Activated CD4-positive, alpha-beta T cell treated with anti-CD3 and anti-CD28 coated beads for 36 hours (primary cell): ENCODE results near the gene PTH2. TPM values are rescaled to one million over a fixed set of nuclear protein-coding genes. Genes with fewer than 3 reads are reported as not detected.
A peak's percentile ranks its signal among the peaks of the same experiment; 100 is the strongest.

Experiments used
- ATAC-seq: fragments of 200-7000 bp; cut with Tn5 transposase; one replicate; pipeline ENCODE4 v1.10.0; 2021; ENCODE audit warnings: mild to moderate bottlenecking, moderate library complexity
- CTCF ChIA-PET: fragments of 350-600 bp; sonication (Branson Sonifier 250); formaldehyde crosslinking; loops from one replicate; lab custom pipeline; 2021; ENCODE audit warnings: antibody characterized with exemption; lab: Charles Lee
- POLR2A ChIA-PET: fragments of 350-600 bp; sonication (Branson Sonifier 250); formaldehyde crosslinking; loops from one replicate; lab custom pipeline; 2021; ENCODE audit warnings: antibody characterized with exemption, inconsistent platforms; lab: Charles Lee
- DNase-seq: peaks from one replicate; pipeline ENCODE4 v3.0.0-alpha.2; 2020
- H3K27ac Mint-ChIP-seq: one replicate; pipeline ENCODE4 v1.8.0; 2021; ENCODE audit warnings: mixed read lengths
- H3K27me3 Mint-ChIP-seq: one replicate; pipeline ENCODE4 v1.8.0; 2021; ENCODE audit warnings: mixed read lengths
- H3K36me3 Mint-ChIP-seq: one replicate; pipeline ENCODE4 v1.8.0; 2021; ENCODE audit warnings: low read depth, mixed read lengths
- H3K4me1 Mint-ChIP-seq: one replicate; pipeline ENCODE4 v1.8.0; 2021; ENCODE audit warnings: mixed read lengths
- H3K4me3 Mint-ChIP-seq: one replicate; pipeline ENCODE4 v1.8.0; 2021; ENCODE audit warnings: mild to moderate bottlenecking, moderate library complexity, mixed read lengths
- H3K9me3 Mint-ChIP-seq: one replicate; pipeline ENCODE4 v1.8.0; 2021; ENCODE audit warnings: low read depth, mixed read lengths
- intact Hi-C, 2 experiments: fragments of 100-400 bp; cut with DNase I in 1 of 2; cut with micrococcal nuclease in 1 of 2; formaldehyde crosslinking; loops; one replicate each; pipeline versions ENCODE4 v1.14.2 to v1.15.1; 2022 to 2024; cut with DNase I, micrococcal nuclease
- total RNA-seq, 2 experiments: library from RNA; stranded (reverse); gene quantifications; one replicate each; pipeline ENCODE4 v1.2.3, GENCODE V29; 2021

The PTH2 gene
- total RNA-seq, 2 experiments from 2014 or later, result not detected

DNA sequence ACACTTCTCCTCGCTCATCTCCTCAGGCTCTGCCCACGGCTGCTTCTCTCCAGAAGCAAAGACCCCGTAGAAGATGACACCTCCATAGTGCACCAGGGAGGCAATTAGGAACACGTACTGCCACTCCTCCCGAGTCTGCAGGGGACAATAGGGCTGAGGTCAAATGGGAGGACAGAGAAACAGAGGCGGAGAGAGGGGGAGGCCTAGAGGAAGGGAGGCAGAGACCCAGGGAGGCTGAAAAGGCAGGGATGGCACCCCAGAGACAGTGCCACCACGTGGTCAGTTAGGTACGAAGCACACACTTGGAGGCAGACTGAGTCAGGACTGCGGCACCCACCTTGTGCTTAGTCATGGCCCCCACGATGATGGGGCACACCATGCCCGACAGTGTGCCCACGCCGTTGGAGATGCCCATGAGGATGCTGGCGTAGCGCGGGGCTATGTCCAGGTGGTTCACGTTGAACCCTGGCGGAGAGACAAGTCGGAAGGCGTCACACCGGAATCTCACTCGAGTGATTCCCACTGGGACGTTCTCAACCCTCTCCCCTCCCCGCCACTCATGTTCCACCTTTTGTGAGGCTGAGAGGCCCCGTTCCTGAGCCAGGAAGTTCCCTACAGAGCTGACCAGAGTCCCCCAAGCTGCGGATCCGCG, 7.6 kb upstream of the PTH2 start:
- peak; percentile 63 for ATAC-seq

DNA sequence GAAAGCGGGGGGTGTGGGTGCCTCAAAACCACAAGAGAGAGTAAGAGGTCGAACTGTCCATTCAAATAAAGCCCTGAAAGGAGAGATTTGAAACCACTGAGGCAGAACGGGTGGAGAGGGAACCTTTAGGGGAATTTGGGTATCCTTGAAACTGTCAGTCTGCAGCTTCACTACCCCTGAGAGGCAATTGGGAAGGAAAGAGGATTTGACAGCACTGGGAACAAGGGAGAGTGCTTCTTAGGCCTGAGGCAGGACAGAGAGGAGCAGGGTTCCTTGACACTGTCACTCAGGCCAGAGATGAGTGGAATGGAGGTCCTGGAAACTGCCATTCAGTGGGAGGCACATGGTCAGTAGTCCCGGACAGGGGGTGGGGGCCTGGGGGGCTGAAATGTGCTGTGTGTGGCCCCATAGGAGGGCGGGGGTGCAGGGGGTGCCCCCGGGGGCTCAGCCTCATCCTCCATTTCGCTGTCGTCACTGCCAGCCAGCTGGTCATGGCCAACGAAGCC, 7.0 kb upstream of the PTH2 start:
- H3K4me1 Mint-ChIP-seq, result peaks cover 34% of the 10 kb centered on the region
- intact Hi-C loops, result loop anchor here in 1 of 2 experiments (1.0 kb wide), 1 partner anchor 38 kb away; no protein-coding TSS in a partner anchor

More for the DNA sequence above, 7.6 kb upstream of the PTH2 start:
- DNase-seq, result peak; percentile 71
- ChIA-PET POLR2A (no interaction called here), CTCF (interaction anchor here (1.0 to 2.8 kb wide), 4 partner anchors 10 to 37 kb away, joined by 3 to 13 read pairs (median 4); no protein-coding TSS in a partner anchor)
- H3K9me3 Mint-ChIP-seq, result no peaks in the 10 kb centered on the region
- H3K4me1 Mint-ChIP-seq, result peaks cover 34% of the 10 kb centered on the region
- no peaks in the 10 kb centered on the region for H3K36me3 Mint-ChIP-seq
- H3K4me3 Mint-ChIP-seq, result no peak overlapping the region
- intact Hi-C loops, result loop anchor here in 1 of 2 experiments (1.0 kb wide), 1 partner anchor 39 kb away; no protein-coding TSS in a partner anchor
- H3K27ac Mint-ChIP-seq, result no peak overlapping the region
- H3K27me3 Mint-ChIP-seq, result peaks cover 76% of the 10 kb centered on the region

DNA sequence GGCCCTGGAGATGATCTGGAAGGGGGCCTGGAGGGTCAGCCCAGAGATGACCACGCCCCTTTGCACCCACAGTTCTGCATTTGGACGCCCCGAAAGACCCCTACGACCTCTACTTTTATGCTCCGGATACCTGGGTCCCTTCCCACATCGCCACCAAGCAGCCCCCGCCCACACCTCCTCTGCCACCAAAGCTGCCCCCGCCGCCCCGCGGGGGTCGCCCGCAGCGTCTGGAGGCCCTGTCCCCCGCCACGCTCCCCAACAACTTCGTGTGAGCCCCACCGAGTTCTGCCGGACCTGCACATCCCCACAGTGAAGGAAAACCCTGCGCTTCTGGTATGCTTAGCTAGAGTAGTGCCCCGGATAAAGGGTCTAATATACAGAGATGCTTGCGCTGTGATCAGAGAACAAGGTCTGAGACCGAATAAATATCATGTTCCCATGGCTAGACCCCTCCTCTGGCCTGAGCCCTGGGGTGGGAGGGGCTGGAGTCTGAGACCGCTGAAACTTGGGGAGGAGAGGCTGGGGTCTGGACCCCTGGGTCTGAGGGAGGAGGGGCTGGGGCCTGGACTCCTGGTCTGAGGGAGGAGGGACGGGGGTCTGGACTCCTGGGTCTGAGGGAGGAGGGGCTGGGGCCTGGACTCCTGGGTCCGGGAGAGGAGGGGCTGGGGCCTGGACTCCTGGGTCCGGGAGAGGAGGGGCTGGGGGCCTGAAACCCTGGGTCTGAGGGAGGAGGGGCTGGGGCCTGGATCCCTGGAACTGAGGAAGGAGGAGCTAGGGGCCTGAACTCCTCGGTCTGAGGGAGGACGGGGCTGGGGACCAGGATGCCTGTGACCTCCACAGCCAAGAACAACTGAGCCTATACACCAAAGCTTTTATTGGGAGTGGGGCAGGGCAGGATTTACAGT, 5.6 kb upstream of the PTH2 start:
- ChIA-PET CTCF (interaction anchor here (1.6 to 2.8 kb wide), 2 partner anchors 12 to 35 kb away, joined by 4 to 13 read pairs; no protein-coding TSS in a partner anchor), POLR2A (no interaction called here)
- Mint-ChIP-seq H3K36me3 (no peaks in the 10 kb centered on the region), H3K4me1 (peaks cover 40% of the 10 kb centered on the region), H3K27me3 (peaks cover 79% of the 10 kb centered on the region), H3K27ac (no peak overlapping the region), H3K4me3 (no peak overlapping the region), H3K9me3 (no peaks in the 10 kb centered on the region)
- intact Hi-C loops, result no loop called here
- ATAC-seq (no peak), DNase-seq (no peak)

More for the DNA sequence above, 7.0 kb upstream of the PTH2 start:
- Mint-ChIP-seq H3K9me3 (no peaks in the 10 kb centered on the region), H3K27ac (no peak overlapping the region), H3K36me3 (no peaks in the 10 kb centered on the region), H3K4me3 (no peak overlapping the region), H3K27me3 (peaks cover 78% of the 10 kb centered on the region)
- ChIA-PET POLR2A (no interaction called here), CTCF (interaction anchor here (0.5 to 2.8 kb wide), 5 partner anchors 10 to 37 kb away, joined by 3 to 13 read pairs (median 4); no protein-coding TSS in a partner anchor)
- no peak for ATAC-seq
- no peak for DNase-seq

DNA sequence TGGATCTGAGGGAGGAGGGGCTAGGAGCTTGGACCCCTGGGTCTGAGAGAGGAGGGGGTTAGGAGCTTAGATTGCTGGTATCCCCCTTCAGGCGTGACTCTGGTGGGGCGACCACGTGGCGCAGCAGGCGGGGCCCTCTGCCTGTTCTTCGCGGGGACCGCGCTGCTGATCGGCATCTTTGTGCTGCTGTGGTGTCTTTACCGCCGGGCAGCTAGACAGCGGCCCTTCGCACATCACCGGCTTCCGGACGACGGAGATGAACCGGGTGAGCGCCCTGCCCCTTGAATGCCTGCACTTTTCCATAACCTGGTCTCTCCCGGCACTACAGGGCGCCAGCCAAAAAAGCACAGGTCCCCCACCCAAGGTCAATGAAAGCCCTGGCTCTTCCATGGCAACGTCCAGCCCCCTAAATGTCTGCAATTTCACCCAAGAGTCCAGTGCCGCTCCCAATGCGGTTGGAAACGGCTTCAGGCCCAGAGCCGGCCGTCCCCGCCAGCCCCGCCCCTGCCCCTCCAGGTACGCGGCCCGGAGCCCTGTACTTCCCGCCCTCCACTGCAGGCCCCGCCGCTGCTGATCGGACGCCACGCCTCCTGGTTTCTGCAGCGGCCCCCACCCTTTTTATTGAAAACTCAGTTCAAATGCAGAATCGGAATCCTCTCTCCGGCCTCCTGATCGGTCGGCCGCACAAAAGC, 4.8 kb upstream of the PTH2 start:
- Mint-ChIP-seq H3K4me3 (no peak overlapping the region), H3K27me3 (peaks cover 78% of the 10 kb centered on the region), H3K4me1 (peaks cover 42% of the 10 kb centered on the region), H3K27ac (no peak overlapping the region), H3K9me3 (no peaks in the 10 kb centered on the region), H3K36me3 (no peaks in the 10 kb centered on the region)
- ChIA-PET CTCF (interaction anchor here (2.8 kb wide), 1 partner anchor 35 kb away, joined by 13 read pairs; no protein-coding TSS in a partner anchor), POLR2A (no interaction called here)
- peak; percentile 28 for ATAC-seq
- peak; percentile 51 for DNase-seq
- intact Hi-C loops, result no loop called here

DNA sequence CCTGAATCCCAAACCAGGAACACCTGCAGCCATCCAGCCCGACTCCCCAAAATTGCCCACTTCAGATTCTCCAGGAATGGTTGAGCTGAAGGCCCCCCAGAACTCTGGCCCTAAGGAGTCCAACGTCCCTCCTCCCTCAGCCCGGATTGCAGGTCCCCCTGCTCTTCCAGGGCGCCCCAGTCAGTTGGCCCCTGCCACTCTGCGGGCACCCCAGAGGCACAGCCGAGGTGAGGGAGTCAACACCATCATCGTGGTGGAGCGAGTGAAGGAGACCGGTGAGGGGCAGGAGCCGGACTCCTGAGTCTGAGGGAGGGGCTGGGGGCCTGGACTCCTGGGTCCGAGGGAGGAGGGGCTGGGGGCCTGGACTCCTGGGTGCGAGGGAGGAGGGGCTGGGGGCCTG, 4.1 kb upstream of the PTH2 start:
- DNase-seq (no peak), ATAC-seq (no peak)
- no peaks in the 10 kb centered on the region for H3K36me3 Mint-ChIP-seq
- peaks cover 78% of the 10 kb centered on the region for H3K27me3 Mint-ChIP-seq
- peaks cover 46% of the 10 kb centered on the region for H3K4me1 Mint-ChIP-seq
- H3K4me3 Mint-ChIP-seq, result no peak overlapping the region
- ChIA-PET CTCF (interaction anchor here (0.8 to 0.9 kb wide), 2 partner anchors 10 to 52 kb away, joined by 3 to 5 read pairs; no protein-coding TSS in a partner anchor), POLR2A (no interaction called here)
- no peak overlapping the region for H3K27ac Mint-ChIP-seq
- intact Hi-C loops, result no loop called here
- no peaks in the 10 kb centered on the region for H3K9me3 Mint-ChIP-seq

DNA sequence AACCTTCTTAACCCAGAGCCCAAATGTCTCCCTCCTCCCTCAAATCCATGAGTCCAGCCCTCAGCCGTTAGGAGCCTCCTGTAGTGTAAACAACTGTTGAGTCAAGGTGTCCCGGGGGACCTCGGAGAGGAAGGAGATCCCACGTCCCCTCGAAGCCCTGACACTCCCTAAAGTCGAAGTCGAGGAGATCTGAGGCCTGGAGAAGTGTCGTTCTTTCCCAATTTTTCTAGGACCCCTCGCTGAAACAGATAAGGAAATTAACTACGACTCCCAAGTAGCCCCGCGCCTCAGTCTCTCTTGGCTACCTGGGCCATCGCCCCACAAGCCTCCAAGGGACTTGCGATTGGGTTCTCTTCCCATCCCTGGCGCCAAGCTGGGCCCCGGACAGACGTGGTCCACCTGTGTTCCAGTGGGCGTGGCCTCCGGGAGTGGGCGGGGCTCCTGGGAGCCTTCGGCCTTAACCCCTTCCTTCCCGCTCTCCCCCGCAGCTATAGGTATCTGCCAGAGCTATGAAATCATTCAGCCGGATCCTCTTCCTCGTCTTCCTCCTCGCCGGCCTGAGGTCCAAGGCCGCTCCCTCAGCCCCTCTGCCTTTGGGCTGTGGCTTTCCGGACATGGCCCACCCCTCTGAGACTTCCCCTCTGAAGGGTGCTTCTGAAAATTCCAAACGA, 2.8 kb upstream of the PTH2 start:
- H3K36me3 Mint-ChIP-seq, result no peaks in the 10 kb centered on the region
- ATAC-seq (no peak), DNase-seq (peak; percentile 68)
- intact Hi-C loops, result no loop called here
- ChIA-PET CTCF (interaction anchor here (0.6 to 1.8 kb wide), 5 partner anchors 10 to 201 kb away, joined by 3 to 7 read pairs (median 3); no protein-coding TSS in a partner anchor), POLR2A (interaction anchor here (1.2 kb wide), 1 partner anchor 10 kb away, joined by 4 read pairs; no protein-coding TSS in a partner anchor)
- peaks cover 83% of the 10 kb centered on the region for H3K27me3 Mint-ChIP-seq
- no peak overlapping the region for H3K27ac Mint-ChIP-seq
- peaks cover 50% of the 10 kb centered on the region for H3K4me1 Mint-ChIP-seq
- H3K4me3 Mint-ChIP-seq, result no peak overlapping the region
- no peaks in the 10 kb centered on the region for H3K9me3 Mint-ChIP-seq

DNA sequence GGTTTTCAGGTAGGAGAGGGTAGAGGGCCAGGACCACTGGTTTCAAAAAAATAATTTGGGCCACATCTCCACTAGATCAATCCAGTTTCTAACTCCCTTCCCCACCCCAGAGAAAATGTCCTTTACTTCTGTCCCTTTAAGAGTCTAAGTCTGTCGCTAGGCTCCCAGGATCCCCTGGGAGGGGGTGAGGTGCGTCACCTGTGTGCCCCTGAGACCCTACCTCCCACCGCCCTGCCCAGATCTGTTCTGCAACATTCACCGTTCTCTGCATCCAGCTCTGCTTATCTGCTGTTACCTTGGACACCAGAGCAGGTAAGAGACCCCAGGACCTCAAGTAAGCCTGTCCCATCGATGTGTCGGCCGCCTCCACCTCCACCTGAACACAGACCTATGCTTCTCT, 1.9 kb upstream of the PTH2 start, which contains the start of gene GFY:
TSS of gene GFY (plus strand) at position 211 of the 400 bp plus-strand sequence. CDS start 1,043 bp downstream, outside the sequence.
- Mint-ChIP-seq H3K9me3 (no peaks in the 10 kb centered on the region), H3K27me3 (peaks cover 84% of the 10 kb centered on the region), H3K4me1 (peaks cover 56% of the 10 kb centered on the region), H3K4me3 (no peak within 1 kb of the TSS), H3K36me3 (no peaks in the 10 kb centered on the region), H3K27ac (no peak within 1 kb of the TSS)
- CTCF ChIA-PET, result interaction anchor here (0.7 to 1.8 kb wide), 5 partner anchors 11 to 728 kb away, joined by 3 to 7 read pairs (median 4); no protein-coding TSS in a partner anchor
- DNase-seq (no peak), ATAC-seq (no peak)
- intact Hi-C loops, result no loop called here
- POLR2A ChIA-PET, result no interaction called here

DNA sequence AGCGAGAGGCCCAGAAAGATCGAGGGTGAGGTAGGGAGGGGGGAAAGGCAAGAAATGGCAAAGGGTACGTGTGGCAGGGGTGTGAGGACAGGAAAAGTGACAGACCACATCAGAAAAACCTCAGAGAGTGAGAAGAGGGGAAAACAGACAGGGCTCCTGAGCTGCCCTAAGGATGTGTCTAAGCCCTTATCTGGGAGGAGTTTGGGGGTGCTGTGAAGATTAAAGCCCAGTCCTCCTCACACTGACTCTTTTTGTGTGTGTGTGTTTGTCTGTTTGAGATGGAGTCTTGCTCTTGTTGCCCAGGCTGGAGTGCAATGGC, 703 bp upstream of the PTH2 start:
- H3K27me3 Mint-ChIP-seq, result peaks cover 81% of the 10 kb centered on the region
- H3K4me1 Mint-ChIP-seq, result peaks cover 54% of the 10 kb centered on the region
- ChIA-PET CTCF (interaction anchor here (0.6 to 1.6 kb wide), 3 partner anchors 9 to 713 kb away, joined by 3 to 6 read pairs (median 3); no protein-coding TSS in a partner anchor), POLR2A (no interaction called here)
- DNase-seq, result no peak
- H3K4me3 Mint-ChIP-seq, result peak overlapping the region; percentile 15
- ATAC-seq, result no peak
- no peaks in the 10 kb centered on the region for H3K36me3 Mint-ChIP-seq
- intact Hi-C loops, result loop anchor here in 1 of 2 experiments (2.0 kb wide), 1 partner anchor 15 kb away; no protein-coding TSS in a partner anchor
- H3K27ac Mint-ChIP-seq, result no peak overlapping the region
- H3K9me3 Mint-ChIP-seq, result no peaks in the 10 kb centered on the region

DNA sequence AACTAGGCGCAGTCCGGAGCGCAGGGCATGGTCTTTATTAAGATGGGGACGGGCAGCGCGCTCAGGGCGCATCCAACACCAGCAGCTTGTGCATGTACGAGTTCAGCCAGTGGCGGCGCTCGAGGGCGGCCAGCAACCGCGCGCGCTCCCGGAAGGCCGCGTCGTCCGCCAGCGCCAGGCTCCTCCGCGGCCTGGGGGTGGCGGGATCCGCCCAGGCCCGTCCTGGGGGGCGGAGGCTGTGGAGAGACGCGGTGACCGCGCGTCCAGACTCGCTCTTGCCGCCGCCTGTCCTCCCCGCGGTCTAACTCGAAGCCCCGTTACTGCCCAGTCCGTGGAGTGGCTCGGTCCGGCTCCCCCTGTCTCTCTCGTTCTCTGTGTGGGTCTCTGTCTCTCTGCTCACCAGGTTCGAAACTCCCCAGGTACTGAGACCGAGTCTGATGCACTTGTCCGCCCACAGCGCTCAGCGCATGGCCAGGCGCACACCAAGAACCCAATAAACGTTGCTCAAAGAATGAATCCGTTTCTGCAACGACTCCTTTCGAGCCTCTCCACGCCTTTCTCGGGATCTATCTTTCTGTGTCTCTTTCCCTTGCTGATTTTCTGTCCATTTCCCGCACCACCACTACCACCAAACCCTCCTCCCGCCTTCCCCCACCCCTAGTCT, 702 bp downstream of the PTH2 start:
- ATAC-seq (peak; percentile 77), DNase-seq (peak; percentile 83)
- Mint-ChIP-seq H3K9me3 (no peaks in the 10 kb centered on the region), H3K4me3 (peak overlapping the region; percentile 57), H3K27ac (no peak overlapping the region), H3K4me1 (peaks cover 43% of the 10 kb centered on the region), H3K36me3 (no peaks in the 10 kb centered on the region), H3K27me3 (peaks cover 72% of the 10 kb centered on the region)
- ChIA-PET CTCF (interaction anchor here (0.8 to 1.9 kb wide), 4 partner anchors 14 to 161 kb away, joined by 3 to 5 read pairs (median 4); no protein-coding TSS in a partner anchor), POLR2A (no interaction called here)
- intact Hi-C loops, result loop anchor here (1.0 to 2.0 kb wide), 3 partner anchors 14 to 59 kb away; partner anchors contain the start of gene DKKL1 (in 1 of the 2)

DNA sequence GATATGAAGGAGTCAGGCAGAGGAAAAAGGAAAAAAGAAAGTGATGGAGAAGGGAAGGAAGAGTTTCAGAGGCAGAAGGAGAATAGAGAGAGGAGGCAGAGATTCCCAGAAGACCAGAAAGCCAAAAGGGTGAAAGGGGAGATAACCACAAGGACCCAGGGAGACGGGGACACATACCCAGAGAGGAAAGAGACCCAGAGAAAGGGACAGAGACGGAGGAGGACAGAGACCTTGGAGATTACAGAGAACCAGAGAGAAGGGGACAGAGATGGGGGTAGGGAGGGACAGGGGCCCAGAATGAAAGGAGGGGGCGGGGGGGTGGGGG, 1.4 kb downstream of the PTH2 start:
- ChIA-PET POLR2A (no interaction called here), CTCF (interaction anchor here (0.8 to 1.9 kb wide), 4 partner anchors 13 to 160 kb away, joined by 3 to 5 read pairs (median 4); no protein-coding TSS in a partner anchor)
- H3K9me3 Mint-ChIP-seq, result no peaks in the 10 kb centered on the region
- ATAC-seq (no peak), DNase-seq (no peak)
- H3K4me3 Mint-ChIP-seq, result no peak overlapping the region
- intact Hi-C loops, result loop anchor here (1.0 to 2.0 kb wide), 3 partner anchors 13 to 59 kb away; partner anchors contain the start of gene DKKL1 (in 1 of the 2)
- H3K4me1 Mint-ChIP-seq, result peaks cover 38% of the 10 kb centered on the region
- no peak overlapping the region for H3K27ac Mint-ChIP-seq
- H3K27me3 Mint-ChIP-seq, result peaks cover 66% of the 10 kb centered on the region
- no peaks in the 10 kb centered on the region for H3K36me3 Mint-ChIP-seq
